ENCODE results near the gene MAPK1.
A peak's percentile ranks its signal among the peaks of the same experiment; 100 is the strongest.
"Not testable (repeated sequence)": the region's sequence is repeated elsewhere in the genome, so short reads cannot be mapped to it uniquely, and the experiment has no call there.

MAPK1 gene

DNA sequence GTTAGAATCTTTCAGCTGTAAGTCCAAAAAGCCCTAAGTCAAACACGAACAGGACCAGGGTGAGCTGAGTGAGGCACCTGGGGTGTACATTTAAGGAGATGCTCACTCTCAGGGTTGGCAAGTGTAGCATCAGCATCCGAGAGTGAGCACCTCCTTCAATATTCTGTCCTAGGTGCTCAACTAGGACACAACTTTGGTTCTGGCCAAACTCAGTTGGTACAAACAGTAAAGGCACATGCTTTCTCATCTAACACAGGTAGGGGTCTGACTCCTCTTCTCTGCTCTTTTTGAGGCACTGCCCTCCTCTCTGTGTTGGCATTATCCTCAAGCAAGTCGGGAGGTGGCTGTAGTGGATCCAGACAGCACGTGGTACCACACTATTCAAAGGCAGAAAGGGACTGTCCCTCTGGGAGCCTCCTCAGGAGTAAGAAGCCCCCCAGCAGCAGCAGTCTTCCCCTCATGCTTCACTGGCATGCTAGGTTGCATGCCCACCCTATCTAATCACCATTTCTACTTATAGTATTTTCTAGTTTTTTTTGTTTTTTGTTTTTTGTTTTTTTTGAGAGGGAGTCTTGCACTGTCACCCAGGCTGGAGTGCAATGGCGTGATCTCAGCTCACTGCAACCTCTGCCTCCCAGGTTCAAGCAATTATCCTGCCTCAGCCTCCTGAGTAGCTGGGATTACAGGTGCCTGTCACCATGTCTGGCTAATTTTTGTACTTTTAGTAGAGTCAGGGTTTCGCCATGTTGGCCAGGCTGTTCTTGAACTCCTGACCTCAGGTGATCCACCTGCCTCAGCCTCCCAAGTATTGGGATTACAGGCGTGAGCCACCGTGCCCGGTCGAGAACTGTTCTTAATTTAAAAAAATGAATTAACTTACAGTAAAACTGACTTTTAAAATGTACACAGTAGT is 14.7 kb upstream of the MAPK1 start:
- no peak for DNase-seq (ENCODE audit: low spot score)

DNA sequence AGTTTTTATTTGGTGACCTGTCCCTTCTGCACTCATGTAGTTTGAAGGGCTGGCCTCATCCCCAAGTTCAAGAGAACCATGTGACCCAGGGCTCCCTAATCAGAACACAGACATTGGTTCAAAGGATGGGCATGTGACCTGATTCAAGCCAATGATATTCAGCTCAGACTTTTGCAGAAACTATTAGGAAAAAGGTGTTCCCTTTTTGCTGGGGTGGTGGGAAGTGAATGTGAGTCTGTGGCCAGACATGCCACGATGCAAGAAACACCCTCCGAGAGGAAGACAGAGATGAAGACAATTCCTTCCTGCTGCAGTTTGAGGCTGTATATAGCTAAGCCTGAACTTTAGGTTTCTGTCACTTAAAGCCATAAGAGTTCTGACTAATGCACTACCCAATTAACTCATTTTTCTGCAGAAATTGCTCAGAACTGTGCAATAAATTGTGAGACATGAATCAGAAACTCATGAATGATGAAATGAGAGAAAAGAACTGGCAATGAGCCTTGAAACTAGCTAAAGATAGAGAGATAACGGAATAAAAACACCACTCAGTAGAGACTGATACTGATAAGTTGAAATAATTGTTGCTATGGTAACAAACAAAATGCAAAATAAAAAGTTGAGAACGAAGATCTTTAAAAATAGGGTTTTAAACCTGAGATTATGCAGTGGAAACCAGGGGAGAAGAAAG is 9.2 kb upstream of the MAPK1 start:
- no peak for DNase-seq (ENCODE audit: low spot score)

DNA sequence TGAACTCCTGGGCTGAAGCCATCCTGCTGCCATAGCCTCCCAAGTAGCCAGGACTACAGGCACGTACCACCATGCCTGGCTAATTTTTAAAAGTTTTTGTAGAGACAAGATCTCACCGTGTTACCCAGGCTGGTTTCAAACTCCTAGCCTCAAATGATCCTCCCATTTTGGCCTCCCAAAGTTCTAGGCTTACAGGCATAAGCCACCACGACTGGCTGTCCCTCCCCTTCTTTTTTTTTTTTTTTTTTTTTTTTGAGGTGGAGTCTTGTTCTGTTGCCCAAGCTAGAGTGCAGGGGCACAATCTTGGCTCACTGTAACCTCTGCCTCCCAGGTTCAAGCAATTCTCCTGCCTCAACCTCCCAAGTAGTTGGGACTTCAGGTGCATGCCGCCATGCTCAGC is 7.5 kb upstream of the MAPK1 start:
- not testable (repeated sequence) for DNase-seq (ENCODE audit: low spot score)

DNA sequence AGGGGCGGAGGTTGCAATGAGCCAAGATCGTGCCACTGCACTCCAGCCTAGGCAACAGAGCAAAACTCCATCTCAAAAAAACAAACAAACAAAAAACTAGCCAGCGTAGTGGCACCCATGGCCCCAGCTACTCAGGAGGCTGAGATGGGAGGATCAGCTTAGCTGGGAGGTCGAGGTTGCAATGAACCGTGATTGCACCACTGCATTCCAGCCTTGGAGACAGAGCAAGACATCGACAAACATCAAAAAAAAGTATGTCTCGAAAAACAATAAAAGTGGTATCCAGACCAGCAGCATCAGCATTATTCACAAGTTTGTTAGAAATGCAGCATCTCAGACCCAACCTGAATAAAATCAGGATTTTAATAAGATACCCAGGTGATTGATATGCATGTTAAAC is 6.2 kb upstream of the MAPK1 start:
- DNase-seq (ENCODE audit: low spot score) = no peak

DNA sequence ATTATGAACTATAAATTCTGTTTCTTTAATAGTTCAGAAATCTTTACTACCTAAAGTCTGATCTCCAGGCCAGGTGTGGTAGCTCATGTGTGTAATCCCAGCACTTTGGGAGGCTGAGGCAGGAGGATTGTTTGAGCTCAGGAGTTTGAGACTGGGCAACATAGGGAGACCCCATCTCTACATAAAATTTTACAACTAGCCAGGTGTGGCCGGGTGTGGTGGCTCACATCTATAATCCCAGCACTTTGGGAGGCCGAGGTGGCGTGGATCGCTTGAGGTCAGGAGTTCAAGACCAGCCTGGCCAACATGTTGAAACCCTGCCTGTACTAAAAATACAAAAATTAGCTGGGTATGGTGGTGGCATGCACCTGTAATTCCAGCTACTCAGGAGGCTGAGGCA is 5.3 kb upstream of the MAPK1 start:
- DNase-seq (ENCODE audit: low spot score) = not testable (repeated sequence)

DNA sequence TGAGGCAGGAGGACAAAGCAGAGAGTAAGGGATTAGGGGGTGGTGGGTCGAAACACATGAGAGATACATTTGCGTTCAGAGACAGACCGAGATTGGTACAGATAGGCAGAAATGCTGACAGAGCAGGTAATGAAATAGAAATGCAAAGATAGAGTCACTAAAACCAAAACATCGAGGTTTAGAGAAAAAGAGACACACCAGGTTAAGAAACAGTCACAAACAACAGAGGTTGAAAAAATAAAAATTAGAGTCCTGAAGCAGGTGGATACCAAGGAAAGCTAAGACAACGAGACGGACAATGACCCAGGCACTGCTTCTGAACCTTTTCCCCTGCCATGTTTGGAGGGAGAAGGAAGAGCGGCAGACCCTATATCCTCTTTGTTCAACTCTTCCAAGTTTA is 1.2 kb upstream of the MAPK1 start:
- no peak for DNase-seq (ENCODE audit: low spot score)

DNA sequence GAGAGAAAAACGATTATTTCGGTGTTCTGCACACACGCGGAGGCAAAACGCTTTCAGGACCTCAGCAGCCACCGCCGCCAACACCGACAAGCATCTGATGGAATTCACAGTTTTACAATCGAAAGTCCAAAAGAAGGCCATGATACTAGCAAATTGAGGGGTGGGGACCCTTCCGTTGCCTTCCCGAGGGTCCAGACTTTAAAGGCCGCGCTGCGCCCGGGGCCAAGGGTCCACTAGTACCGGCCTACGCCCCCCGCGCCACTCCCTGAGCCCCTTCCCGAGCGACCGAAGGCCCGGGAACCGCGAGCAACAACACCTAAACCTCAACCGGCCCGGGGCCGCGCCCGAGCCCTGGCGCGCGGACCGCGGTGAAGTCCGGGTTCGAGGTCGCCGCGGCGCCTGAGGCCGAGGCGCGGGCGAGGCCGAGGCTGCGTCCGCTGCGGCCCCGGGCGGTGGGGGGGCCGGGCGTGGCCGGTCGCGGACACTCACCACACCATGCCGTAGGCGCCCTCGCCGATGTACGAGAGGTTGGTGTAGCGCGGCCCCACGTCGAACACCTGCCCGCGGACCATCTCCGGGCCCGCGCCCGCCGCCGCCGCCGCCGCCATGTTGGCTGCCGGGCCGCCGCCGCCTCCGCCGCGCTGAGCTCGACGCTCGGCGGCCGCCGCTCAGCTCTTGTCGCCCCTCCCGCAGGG is 465 bp downstream of the MAPK1 start:
- DNase-seq (ENCODE audit: low spot score) = no peak

DNA sequence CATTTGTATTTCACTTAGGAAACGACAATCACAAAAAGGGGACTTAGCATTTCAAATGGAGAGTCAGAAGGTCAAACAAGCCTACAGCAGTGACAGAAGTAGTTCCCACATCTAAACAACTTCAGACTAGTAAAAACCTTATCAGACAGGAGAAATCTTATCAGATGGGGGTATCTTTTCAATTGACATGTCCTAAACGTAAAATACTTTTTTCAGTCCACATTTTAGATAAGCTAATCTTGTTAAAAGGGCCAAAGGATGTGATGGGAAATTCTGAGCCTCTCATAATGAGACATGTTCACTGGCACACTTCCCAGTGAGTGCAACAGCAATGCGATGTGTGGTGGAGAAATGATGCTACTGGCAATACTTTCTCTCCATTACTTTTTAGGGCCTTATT is 2.4 kb downstream of the MAPK1 start:
- peak; percentile 58 for DNase-seq (ENCODE audit: low spot score)

DNA sequence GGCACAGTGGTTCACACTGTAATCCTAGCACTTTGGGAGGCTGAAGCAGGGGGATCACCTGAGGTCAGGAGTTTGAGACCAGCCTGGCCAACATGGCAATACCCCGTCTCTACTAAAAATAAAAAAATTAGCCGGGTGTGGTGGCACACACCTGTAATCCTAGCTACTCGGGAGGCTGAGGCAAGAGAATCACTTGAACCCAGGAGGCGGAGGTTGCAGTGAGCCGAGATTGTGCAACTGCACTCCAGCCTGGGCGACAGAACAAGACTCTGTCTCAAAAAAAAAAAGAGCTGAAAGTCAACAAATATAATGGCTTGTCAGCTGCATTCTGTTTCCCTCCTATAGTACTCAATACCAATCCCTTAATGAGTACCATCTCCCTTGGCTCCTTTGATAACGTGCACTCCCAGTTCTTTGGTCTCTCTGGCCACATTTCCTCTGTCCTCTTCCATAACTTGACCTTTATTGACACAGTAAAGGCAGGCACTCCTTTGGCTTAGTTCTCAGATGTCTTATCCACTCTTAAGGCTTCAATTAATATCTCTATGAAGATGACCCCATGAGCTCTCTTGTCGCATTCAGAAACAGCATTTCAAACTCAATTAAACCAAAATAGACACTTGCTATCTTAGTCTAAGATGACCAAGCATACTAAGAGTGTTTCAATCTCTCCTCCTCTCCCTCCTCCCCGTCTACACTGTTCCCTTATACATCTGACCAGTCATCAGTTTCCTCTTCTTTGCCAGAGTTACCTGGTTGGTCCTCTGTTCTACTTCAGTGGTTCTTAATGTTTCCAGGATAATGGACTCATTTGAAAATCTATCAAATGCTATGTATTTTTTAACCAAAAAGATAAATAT is 4.8 kb downstream of the MAPK1 start:
- DNase-seq (ENCODE audit: low spot score) = peak; percentile 33

DNA sequence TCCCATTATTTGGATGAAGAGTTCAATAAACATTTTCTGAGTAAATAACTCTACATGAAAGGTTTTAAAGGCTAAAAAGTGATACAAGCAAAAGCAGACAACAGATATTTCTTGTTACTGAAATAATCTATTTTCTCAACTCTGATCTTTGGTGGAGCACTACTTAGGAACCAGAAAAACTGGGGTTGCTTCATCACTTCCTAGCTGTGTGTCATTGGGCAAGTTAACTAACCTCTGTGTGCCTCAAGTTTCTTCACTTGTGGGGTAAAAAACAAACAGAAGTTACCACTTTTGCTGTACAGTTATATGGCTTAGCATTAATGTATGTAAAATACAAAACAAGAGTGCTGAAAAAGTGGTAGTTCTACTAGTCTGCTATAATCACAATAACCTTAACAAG is 5.6 kb downstream of the MAPK1 start:
- DNase-seq (ENCODE audit: low spot score) = peak; percentile 36

DNA sequence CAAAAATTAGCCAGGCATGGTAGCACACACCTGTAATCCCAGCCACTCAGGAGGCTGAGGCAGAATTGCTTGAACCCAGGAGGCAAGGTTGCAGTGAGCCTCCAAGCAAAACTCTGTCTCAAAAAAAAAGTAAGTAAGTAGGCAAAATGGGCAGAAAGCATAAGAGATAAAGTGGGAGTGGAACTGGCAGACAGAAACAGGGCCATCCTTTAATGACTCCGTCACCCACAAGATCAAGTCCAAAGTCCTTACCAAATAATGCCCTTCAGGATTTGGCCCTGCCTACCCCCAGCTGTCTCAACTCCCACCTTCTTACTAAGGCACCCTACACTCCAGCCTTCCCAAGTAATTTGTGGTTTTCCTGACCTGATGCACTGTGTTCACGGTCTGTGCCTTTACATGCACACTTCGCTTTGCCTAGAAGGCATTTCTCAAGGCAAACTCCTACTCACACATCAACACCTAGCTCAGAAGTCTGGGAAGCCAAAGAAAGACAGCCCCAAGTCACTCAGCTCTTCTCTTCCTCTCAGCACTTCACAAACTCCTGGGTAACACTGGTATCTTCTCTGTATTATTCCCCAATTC is 6.1 kb downstream of the MAPK1 start:
- peak; percentile 51 for DNase-seq (ENCODE audit: low spot score)

DNA sequence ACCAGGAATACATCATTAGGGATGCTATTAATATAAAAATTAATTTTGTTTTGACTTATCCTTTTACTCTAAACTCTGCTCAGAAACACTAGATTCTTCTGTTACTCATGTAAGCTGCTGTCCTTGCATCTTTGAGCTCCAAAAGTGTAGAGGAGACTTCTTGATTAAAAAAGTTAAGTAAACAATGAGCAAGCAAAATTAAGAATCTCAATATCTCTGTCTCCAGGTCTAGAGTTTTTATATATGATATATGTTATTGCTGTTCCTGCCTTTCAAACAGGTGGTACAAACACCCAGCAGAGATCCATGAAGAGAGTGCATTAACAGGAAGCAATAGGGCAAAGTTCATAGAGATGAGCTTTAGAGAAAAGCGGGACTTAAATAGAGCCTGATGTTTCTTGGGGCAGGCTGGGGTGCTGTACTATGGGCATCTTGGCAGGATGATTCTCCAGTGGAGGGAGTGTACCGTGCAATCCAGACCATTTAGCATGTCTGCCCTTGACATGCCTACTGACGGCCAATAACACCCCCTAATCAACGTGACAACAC is 6.9 kb downstream of the MAPK1 start:
- DNase-seq (ENCODE audit: low spot score) = peak; percentile 74

DNA sequence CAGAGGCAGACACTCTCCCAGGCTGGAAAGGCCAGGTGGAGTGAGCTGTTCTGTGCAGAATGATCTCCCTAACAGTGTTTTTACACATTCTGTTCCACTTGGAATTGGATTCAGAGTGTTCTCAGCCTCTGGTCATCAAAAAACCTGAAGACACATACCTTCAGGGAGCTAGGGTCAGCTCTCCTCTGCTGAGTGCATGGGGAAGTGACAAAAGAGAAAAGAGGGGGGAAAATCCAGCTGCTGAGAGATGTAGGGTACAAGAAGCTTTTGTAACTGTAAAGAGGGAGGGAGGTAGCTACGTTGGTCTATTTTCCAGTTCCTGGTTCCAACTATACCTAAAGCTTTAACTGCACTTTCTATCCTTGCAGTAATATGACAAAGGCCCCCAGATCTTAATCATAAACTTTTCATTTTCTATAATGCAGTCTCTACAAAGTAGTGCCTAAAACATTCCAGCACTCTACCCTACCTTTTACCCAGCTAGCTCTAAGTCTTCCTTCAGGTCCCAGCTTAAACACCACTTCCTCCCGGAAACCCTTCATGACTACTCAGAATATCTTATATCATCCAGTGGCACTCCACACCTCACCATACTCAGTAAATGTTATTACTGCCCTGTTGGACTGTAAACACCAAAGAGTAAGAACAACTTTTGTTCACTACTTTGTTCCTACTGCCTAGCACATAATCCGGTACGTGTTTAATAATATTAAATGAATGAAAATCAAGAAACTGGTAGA is 9.2 kb downstream of the MAPK1 start:
- no peak for DNase-seq (ENCODE audit: low spot score)

DNA sequence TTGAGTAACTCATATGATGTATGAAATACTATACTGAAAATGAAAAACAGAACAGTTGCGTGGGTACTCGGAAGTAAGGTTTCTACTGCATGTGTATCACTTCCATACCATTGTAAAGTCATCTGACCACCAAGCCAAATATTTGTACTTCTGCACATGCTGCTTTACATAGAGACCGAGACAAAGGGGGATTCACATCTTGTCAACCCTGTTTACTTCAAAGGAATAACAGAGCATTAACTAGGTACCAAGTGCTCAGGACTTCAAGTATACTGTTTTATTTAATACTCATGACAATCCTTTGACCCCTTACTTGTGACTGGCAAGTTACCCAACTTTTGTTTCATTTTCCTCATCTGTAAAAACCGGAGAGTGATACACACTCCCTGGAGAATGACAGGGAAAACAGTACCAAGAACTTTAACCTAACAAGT is 9.9 kb downstream of the MAPK1 start:
- no peak for DNase-seq (ENCODE audit: low spot score)

DNA sequence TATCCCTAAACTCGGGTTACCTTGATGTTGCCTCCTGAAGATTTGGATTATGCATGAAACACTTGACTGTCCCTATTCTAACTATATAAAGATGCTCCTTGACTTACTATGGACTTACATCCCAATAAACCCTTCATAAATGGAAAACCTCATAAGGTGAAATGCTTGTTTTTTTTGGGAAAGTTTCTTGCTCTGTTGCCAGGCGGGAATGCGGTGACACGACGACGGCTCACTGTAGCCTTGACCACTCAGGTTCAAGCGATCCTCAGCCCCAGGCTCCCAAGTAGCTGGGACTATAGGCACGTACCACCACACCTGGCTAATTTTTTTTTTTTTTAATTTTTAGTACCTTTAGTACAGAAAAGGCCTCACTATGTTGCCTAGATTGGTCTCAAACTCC is 10.6 kb downstream of the MAPK1 start:
- no peak for DNase-seq (ENCODE audit: low spot score)

DNA sequence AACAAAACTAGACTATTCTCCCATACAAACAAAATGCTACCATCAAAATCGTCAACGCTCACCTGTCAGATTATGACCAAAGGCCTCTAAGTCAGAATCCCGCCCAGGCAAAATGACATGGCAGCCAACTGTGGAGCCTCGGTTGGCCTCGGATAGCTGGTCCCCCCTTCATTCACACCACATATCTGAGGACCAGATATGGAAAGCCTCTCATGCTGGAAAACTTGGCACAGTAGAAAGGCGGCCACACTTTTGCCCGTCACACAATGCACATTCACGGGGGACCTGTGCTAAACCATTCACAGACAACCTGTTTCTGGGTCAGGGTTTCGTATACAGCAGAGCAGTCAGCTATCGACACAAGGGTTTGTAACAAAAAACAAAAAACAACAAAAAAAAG is 11.2 kb downstream of the MAPK1 start:
- DNase-seq (ENCODE audit: low spot score) = no peak

DNA sequence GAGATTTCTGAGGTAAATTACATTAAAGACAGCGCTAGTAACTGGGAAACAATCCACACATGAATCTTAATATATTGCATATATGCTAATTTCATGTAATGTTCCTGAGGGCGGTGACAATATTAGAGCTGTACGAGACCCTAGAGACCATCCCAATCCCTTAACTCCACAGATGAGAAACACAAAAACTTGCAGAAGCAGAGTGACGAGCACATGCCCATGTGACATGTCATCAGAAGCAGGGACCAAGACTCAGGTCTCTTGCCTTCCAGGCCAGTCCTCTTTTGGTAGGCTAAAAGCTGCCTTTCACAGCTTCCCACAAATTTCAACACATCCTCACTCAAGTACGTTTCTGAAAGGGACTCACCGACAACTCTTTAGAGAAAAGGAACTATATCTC is 11.8 kb downstream of the MAPK1 start:
- no peak for DNase-seq (ENCODE audit: low spot score)

DNA sequence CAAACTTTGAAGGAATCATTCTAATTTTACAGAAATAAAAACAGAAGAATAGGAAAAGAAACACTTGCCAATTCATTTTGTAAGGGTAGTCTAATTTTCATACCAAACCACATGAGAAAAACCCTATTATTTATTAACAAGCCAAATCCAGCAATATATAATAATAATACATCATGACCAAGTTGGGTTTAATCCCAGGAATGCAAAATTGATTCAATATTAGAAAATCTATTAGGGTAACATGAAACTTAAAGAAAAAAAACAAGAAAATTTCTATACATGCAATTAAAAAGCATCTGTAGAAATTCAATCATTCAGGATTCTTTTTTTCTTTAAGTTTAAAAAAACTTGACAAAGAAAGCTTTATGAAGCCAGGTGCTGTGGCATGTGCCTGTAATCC is 16.8 kb downstream of the MAPK1 start:
- DNase-seq (ENCODE audit: low spot score) = no peak

DNA sequence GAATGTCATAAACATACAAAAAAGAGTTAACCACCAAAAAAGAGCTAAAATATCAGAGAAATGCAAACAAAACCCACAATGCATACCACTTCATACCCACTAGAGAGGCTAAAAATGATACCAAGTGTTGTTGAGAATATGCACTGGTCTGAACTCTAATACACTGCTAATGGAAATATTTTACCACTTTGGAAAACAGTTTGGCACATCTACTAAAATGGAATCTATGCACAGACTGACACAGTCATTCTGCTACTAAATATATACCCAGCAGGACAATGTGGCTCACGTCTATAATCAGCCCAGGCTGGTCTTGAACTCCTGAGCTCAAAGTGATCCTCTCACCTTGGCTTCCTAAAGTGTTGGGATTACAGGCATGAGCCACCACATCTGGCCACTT is 18.0 kb downstream of the MAPK1 start:
- DNase-seq (ENCODE audit: low spot score) = no peak

DNA sequence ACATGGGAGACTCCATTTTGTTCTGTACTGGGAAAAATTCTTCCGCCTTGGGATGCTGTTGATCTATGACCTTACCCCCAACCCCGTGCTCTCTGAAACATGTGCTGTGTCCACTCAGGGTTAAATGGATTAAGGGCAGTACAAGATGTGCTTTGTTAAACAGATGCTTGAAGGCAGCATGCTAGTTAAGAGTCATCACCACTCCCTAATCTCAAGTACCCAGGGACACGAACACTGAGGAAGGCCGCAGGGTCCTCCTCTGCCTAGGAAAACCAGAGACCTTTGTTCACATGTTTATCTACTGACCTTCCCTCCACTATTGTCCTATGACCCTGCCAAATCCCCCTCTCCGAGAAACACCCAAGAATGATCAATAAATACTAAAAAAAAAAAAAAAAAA is 19.4 kb downstream of the MAPK1 start:
- not testable (repeated sequence) for DNase-seq (ENCODE audit: low spot score)

Measured in hematopoietic multipotent progenitor cell treated with erythropoietin and hydrocortisone succinate and interleukin-3 and kit ligand, for 15 days (in vitro differentiated cells).